AG04450 (cell line): ENCODE results near the gene WDR20. TPM values are rescaled to one million over a fixed set of nuclear protein-coding genes. Genes with fewer than 3 reads are reported as not detected.

Experiments
- CTCF ChIA-PET: fragments of 300-600, 350-600 bp; formaldehyde crosslinking; extraction: SDS; loops from one replicate; lab custom pipeline; 2022; ENCODE audit warnings: antibody characterized with exemption, inconsistent platforms; lab: Charles Lee
- POLR2A ChIA-PET: fragments of 350-600 bp; formaldehyde crosslinking; extraction: SDS; loops from one replicate; lab custom pipeline; 2021; ENCODE audit warnings: antibody characterized with exemption, inconsistent platforms; lab: Yijun Ruan, JAX
- DNase-seq: peaks from one replicate; pipeline ENCODE4 v3.0.0-alpha.2; 2011; ENCODE audit warnings: low read depth, low spot score
- H3K27ac ChIP-seq: one replicate; pipeline ENCODE4 v1.5.1; 2012; ENCODE audit warnings: low read depth, low read length, control low read depth
- H3K27me3 ChIP-seq: one replicate; pipeline ENCODE4 v1.6.0; 2012; ENCODE audit warnings: low read length; ENCODE audit not compliant: control insufficient read depth, insufficient read depth
- H3K4me3 ChIP-seq: 2 replicates; pipeline ENCODE4 v1.5.1; 2011; ENCODE audit warnings: mild to moderate bottlenecking, low read depth, low read length, control low read depth
- H3K9me3 ChIP-seq: 2 replicates; pipeline ENCODE4 v1.5.1; 2012; ENCODE audit warnings: low read length; ENCODE audit not compliant: control insufficient read depth, insufficient read depth
- polyA plus RNA-seq: library from polyadenylated mRNA; depleted of rRNA; stranded (reverse); fragments of >200 nt; gene quantifications from 2 replicates; pipeline ENCODE4 v1.2.3, GENCODE V29; 2011
- TF ChIP-seq, protein P1 (sequence below): IDR thresholded peaks from 2 replicates; pipeline ENCODE4 v1.5.1; 2011; ENCODE audit warnings: low read depth, low read length, control low read depth, inconsistent platforms

The WDR20 gene
- polyA plus RNA-seq, 1 experiment = 16.6 TPM

DNA sequence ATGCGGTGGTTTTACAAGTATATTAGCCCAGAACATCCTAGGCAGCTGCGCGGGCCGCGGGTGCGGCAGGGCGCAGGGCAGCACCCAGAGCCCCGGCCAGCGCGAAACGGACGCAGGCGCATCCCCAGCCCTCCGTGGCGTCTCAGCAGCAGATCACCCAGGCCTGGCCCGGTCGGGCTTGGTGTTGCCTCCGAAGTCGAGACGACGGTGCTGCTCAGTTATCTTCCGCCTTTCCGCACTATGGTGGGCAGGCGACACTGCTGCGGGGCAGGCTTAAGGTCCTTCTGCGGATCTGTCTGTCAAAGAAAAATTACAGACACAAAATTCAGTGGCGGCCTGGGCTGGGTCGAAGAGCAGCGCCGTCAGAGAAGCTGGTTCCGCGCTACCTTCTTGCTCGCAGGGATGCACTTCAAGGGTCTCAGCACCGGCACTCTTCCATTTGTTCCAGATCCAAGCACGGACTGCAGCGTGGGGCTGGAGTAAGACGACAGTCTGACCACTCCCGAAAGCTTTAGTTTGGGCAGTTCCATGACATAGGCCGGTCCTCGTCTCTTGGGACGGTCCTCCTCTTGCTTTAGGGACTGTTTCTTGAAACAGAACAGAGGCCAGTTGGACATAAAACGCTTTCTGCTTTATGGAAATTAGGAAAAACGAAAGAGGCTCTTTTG lies 89.5 kb downstream of the WDR20 start:
- no peak overlapping the region for H3K4me3 ChIP-seq
- TF ChIP-seq, protein P1, sequence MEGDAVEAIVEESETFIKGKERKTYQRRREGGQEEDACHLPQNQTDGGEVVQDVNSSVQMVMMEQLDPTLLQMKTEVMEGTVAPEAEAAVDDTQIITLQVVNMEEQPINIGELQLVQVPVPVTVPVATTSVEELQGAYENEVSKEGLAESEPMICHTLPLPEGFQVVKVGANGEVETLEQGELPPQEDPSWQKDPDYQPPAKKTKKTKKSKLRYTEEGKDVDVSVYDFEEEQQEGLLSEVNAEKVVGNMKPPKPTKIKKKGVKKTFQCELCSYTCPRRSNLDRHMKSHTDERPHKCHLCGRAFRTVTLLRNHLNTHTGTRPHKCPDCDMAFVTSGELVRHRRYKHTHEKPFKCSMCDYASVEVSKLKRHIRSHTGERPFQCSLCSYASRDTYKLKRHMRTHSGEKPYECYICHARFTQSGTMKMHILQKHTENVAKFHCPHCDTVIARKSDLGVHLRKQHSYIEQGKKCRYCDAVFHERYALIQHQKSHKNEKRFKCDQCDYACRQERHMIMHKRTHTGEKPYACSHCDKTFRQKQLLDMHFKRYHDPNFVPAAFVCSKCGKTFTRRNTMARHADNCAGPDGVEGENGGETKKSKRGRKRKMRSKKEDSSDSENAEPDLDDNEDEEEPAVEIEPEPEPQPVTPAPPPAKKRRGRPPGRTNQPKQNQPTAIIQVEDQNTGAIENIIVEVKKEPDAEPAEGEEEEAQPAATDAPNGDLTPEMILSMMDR = no peak
- ChIA-PET CTCF (interaction anchor here (1.2 kb wide), 1 partner anchor 85 kb away, joined by 6 read pairs; no protein-coding TSS in a partner anchor), POLR2A (no interaction called here)
- peaks cover 4% of the 10 kb centered on the region; the same call in 1 of the 2 replicates for H3K9me3 ChIP-seq
- H3K27me3 ChIP-seq = no peaks in the 10 kb centered on the region
- DNase-seq = no peak
- H3K27ac ChIP-seq = no peak overlapping the region

DNA sequence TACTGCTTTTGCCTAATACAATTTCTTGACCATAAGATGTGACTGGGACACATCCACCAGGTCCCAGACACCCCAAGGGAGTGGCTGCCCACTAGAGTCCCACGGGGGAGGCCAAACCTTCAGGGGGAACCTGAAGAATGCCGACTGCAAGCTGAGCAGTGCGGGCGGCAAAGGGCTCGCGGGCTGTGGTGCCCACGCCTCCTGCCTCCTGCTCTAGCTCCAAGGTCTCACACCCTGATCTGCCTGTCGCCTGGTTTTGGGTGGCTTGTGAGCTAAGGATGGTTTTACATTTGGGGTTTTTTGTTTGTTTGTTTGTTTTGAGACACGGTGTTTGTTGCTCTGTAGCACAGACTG lies 90.0 kb downstream of the WDR20 start:
- H3K27me3 ChIP-seq = no peaks in the 10 kb centered on the region
- no peak overlapping the region for H3K27ac ChIP-seq
- H3K4me3 ChIP-seq = no peak overlapping the region
- ChIA-PET POLR2A (no interaction called here), CTCF (interaction anchor here (1.2 kb wide), 1 partner anchor 84 kb away, joined by 6 read pairs; no protein-coding TSS in a partner anchor)
- no peak for DNase-seq
- TF ChIP-seq, protein P1 = no peak
- H3K9me3 ChIP-seq = peaks cover 4% of the 10 kb centered on the region; the same call in 1 of the 2 replicates

DNA sequence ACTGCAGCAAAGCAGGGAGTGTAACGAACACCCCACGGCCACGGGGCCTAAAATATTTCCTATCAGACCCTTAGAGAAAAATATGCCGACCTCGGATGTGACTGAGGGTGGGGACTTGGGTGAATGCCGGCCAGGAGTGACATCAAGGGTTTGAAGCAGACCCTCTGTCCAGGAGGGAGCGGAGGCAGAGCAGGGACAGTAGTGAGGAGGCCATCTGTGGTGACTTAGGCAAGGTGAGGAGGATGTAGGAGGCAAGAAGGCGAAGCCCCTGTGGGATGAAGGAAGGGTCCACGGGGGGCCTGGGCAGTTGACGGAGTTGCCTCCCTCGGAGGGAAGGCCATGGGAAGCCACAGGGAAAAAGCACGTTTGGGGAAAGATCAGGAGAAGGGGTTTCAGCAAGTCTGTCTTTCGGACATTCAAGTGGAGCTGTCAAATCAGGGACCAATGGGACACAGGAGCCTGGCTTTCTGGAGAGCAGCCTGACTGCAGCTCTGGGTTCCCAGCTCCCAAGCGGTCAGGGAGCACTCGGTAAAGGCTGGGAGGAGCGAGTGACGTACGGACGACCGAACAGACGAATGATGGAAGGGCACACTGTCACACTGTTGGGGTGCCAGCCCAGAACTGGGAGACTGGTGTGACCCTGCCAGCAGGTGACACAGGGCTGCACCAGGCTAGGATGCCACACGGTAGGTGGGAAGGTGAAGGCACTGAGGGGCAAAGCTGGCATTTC lies 90.9 kb downstream of the WDR20 start:
- CTCF ChIA-PET = interaction anchor here (1.5 kb wide), 1 partner anchor 83 kb away, joined by 6 read pairs; no protein-coding TSS in a partner anchor

DNA sequence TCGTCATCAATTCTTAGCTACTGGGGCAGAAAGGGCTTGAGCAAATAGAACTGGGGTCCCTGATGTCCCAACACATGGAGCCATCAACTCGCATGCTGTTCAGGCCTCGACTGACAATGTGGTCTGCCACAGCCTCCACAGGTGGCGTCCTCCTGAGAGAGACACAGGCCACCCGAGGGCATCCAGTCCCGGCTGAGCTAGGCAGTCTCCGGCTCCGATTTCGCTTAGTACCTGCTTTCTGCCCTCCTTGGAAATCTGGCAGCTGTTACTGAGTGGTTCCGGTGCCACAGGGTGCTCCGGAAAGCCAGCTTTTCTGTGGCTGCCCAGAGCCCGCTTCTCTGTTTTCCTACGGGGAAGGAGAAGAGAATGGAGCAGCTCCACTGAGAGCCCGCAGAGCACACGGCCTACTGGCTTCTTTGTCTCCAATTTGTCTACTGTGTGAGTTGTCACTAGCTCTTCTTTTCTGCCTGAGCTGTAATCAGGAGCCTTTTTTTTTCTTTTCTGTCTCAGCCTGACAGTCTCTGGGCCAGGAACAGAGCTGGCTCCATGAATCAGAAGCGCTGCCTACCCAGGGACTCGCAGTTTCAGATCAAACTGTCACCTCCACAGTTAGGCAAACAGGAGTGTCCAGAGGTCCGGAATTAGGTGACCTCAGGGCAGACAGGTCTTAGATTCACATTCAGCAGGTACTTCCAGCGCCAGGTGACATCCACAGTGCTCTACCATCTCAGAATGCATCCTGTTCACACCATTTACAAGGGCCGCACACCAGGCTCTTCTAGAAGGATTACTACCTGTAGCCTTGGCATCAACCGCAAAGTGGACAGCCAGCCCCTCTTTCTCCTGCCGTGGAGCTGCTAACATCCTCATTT lies 92.0 kb downstream of the WDR20 start:
- Histone ChIP-seq H3K9me3 (peaks cover 4% of the 10 kb centered on the region; the same call in 1 of the 2 replicates), H3K27ac (no peak overlapping the region), H3K4me3 (no peak overlapping the region), H3K27me3 (no peaks in the 10 kb centered on the region)
- CTCF ChIA-PET = interaction anchor here (1.1 to 1.5 kb wide), 2 partner anchors 82 to 84 kb away, joined by 4 to 6 read pairs; no protein-coding TSS in a partner anchor
- TF ChIP-seq, protein P1 = no peak
- POLR2A ChIA-PET = no interaction called here
- DNase-seq = no peak

More for the DNA sequence above, 90.9 kb downstream of the WDR20 start:
- no peak overlapping the region for H3K4me3 ChIP-seq
- peaks cover 4% of the 10 kb centered on the region; the same call in 1 of the 2 replicates for H3K9me3 ChIP-seq
- no peaks in the 10 kb centered on the region for H3K27me3 ChIP-seq
- no peak for DNase-seq
- POLR2A ChIA-PET = no interaction called here
- TF ChIP-seq, protein P1 = no peak
- no peak overlapping the region for H3K27ac ChIP-seq
